HepG2 (cell line): Measurements from ENCODE around the gene SHF. TPM values are rescaled to one million over a fixed set of nuclear protein-coding genes. Genes with fewer than 3 reads are reported as not detected.

Experiments
- AHR ChIP-seq: IDR thresholded peaks from 2 replicates; pipeline ENCODE4 v1.6.1; 2018; ENCODE audit warnings: missing genetic modification reagents, missing compliant biosample characterization
- AKAP8 ChIP-seq: sonication (generic); formaldehyde crosslinking; IDR thresholded peaks from 2 replicates; pipeline ENCODE4 v1.5.1; 2020; ENCODE audit warnings: mild to moderate bottlenecking, missing genetic modification reagents
- DPF2 ChIP-seq: sonication (generic); formaldehyde crosslinking; IDR thresholded peaks from 2 replicates; pipeline ENCODE4 v1.4.0; 2020; ENCODE audit warnings: mild to moderate bottlenecking, low read depth, missing genetic modification reagents, borderline replicate concordance
- HNF4G ChIP-seq, 2 experiments: sonication (generic) in 1 of 2; formaldehyde crosslinking in 1 of 2; IDR thresholded peaks; 2 replicates each; pipeline versions ENCODE4 v1.4.0 to v1.6.1; 2011 to 2020; ENCODE audit warnings: borderline replicate concordance in 2 of 2, low read depth in 2 of 2, mild to moderate bottlenecking in 2 of 2, low read length in 1 of 2, missing genetic modification reagents in 1 of 2, moderate library complexity in 1 of 2
- MATR3 ChIP-seq: sonication (generic); formaldehyde crosslinking; IDR thresholded peaks from 2 replicates; pipeline ENCODE4 v1.4.0; 2020; ENCODE audit warnings: missing genetic modification reagents
- MED8 ChIP-seq: sonication (generic); formaldehyde crosslinking; IDR thresholded peaks from 2 replicates; pipeline ENCODE4 v1.8.1; 2023; ENCODE audit warnings: mild to moderate bottlenecking, missing genetic modification reagents; ENCODE audit not compliant: insufficient replicate concordance
- MTF2 ChIP-seq: sonication (generic); formaldehyde crosslinking; IDR thresholded peaks from 2 replicates; pipeline ENCODE4 v1.5.0; 2020; ENCODE audit warnings: missing genetic modification reagents, borderline replicate concordance
- NFIC ChIP-seq: IDR thresholded peaks from 2 replicates; pipeline ENCODE4 v1.6.1; 2012; ENCODE audit warnings: mild to moderate bottlenecking, low read length, inconsistent platforms
- SALL1 ChIP-seq: sonication (generic); formaldehyde crosslinking; IDR thresholded peaks from 2 replicates; pipeline ENCODE4 v1.8.0; 2022; ENCODE audit warnings: mild to moderate bottlenecking, missing genetic modification reagents
- SMAD3 ChIP-seq: sonication (generic); formaldehyde crosslinking; IDR thresholded peaks from 2 replicates; pipeline ENCODE4 v1.4.0; 2020; ENCODE audit warnings: missing genetic modification reagents
- SMAD9 ChIP-seq: sonication (generic); formaldehyde crosslinking; IDR thresholded peaks from 2 replicates; pipeline ENCODE4 v1.5.1; 2020; ENCODE audit warnings: mild to moderate bottlenecking, missing genetic modification reagents
- SRSF4 ChIP-seq: fragments of 200-400 bp; formaldehyde crosslinking; IDR thresholded peaks from one replicate; pipeline ENCODE4 v1.6.1; 2018; ENCODE audit warnings: mild to moderate bottlenecking, low read depth, low read length, moderate library complexity; ENCODE audit not compliant: poor library complexity, severe bottlenecking
- ZNF121 ChIP-seq: sonication (generic); formaldehyde crosslinking; IDR thresholded peaks from 2 replicates; pipeline ENCODE4 v1.5.0; 2020; ENCODE audit warnings: mild to moderate bottlenecking, missing genetic modification reagents
- ZNF33A ChIP-seq: sonication (generic); formaldehyde crosslinking; IDR thresholded peaks from 2 replicates; pipeline ENCODE4 v1.5.1; 2020; ENCODE audit warnings: missing genetic modification reagents, mild to moderate bottlenecking, moderate library complexity, borderline replicate concordance
- ZNF619 ChIP-seq: sonication (generic); formaldehyde crosslinking; IDR thresholded peaks from 2 replicates; pipeline ENCODE4 v1.4.0; 2020; ENCODE audit warnings: mild to moderate bottlenecking, missing genetic modification reagents
- ZNF724P ChIP-seq: sonication (generic); formaldehyde crosslinking; IDR thresholded peaks from 2 replicates; pipeline ENCODE4 v1.8.0; 2022; ENCODE audit warnings: missing genetic modification reagents, borderline replicate concordance
- polyA plus RNA-seq, 8 experiments: library from polyadenylated mRNA; depleted of rRNA in 3 of 8; stranded (reverse) in 7 of 8; unstranded in 1 of 8; fragments of >200 nt; fragmentation: Illumina TruSeq in 4 of 8; extraction: Trizol in 4 of 8; gene quantifications; 2 replicates each; pipeline versions ENCODE4 v1.2.1 to v1.2.3, GENCODE V29; 2011 to 2016; ENCODE audit warnings: low read depth in 4 of 8, missing spikeins in 1 of 8, mixed read lengths in 1 of 8; ENCODE audit not compliant: insufficient read depth in 1 of 8
- total RNA-seq, 5 experiments: library from RNA; depleted of rRNA; stranded (reverse); fragments of >200 nt; fragmentation: Illumina TruSeq; extraction: Trizol; gene quantifications; 2 replicates each; pipeline ENCODE4 v1.2.3, GENCODE V29; 2016; ENCODE audit warnings: low read depth in 1 of 5
- TF ChIP-seq, protein P1 (sequence below): sonication (generic); formaldehyde crosslinking; IDR thresholded peaks from 2 replicates; pipeline ENCODE4 v1.9.0; 2022; ENCODE audit warnings: missing genetic modification reagents, mild to moderate bottlenecking, borderline replicate concordance
- TF ChIP-seq, protein P2 (sequence below): sonication (generic); formaldehyde crosslinking; IDR thresholded peaks from 2 replicates; pipeline ENCODE4 v1.5.1; 2020; ENCODE audit warnings: mild to moderate bottlenecking, moderate library complexity, missing genetic modification reagents
- TF ChIP-seq, protein P3 (sequence below): sonication (generic); formaldehyde crosslinking; conservative IDR thresholded peaks from 2 replicates; pipeline ENCODE4 v1.8.1; 2023; ENCODE audit warnings: missing genetic modification reagents
- TF ChIP-seq, protein P4 (sequence below): sonication (generic); formaldehyde crosslinking; IDR thresholded peaks from 2 replicates; pipeline ENCODE4 v1.5.0; 2020; ENCODE audit warnings: mild to moderate bottlenecking, low read depth, missing genetic modification reagents, borderline replicate concordance
- TF ChIP-seq, protein P5 (sequence below): sonication (generic); formaldehyde crosslinking; IDR thresholded peaks from 2 replicates; pipeline ENCODE4 v1.4.0; 2020; ENCODE audit warnings: mild to moderate bottlenecking, missing genetic modification reagents

Gene SHF
- total and polyA plus RNA-seq, 2 of the 13 experiments (the other 11 are each of a cell fraction or from before 2014, with no cell fraction given): 20.9 to 25.5 TPM

DNA sequence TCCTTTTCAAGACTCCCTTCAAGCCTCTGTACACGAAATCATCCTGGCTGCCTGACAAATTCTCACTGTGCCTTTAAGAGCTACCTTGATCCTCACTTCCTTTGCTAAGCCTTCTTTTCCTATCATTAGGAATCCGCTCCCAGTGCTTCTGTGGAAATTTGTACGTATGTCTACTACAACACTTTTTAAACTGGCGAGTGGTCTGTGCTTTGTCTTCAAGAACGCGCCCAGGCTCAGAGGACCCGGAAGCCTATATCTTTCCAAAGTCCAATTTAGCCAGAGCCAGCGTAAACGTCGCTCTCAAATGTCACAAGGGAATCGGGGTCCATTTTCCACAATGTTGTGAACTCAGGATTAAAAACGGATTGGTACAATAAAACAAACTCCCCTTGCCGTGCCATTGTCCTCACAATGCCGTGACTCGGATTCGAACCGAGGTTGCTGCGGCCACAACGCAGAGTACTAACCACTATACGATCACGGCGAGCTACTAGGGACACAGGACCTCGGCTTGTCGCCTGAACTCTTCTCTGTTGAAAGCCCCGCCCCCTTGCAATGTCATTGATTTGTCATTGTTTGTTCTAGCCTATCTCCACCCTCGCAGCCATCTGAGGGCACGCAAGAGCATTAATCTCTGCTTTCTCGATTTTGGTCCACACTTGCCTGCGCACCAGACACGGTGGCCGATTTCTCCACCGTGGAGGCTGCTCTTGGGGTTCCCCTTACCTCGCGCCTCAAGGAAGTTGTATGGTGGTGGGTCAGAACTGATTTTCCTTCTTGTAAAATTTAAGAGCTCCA is 12.4 kb upstream of the SHF start (continued):
- TF ChIP-seq, protein P1, sequence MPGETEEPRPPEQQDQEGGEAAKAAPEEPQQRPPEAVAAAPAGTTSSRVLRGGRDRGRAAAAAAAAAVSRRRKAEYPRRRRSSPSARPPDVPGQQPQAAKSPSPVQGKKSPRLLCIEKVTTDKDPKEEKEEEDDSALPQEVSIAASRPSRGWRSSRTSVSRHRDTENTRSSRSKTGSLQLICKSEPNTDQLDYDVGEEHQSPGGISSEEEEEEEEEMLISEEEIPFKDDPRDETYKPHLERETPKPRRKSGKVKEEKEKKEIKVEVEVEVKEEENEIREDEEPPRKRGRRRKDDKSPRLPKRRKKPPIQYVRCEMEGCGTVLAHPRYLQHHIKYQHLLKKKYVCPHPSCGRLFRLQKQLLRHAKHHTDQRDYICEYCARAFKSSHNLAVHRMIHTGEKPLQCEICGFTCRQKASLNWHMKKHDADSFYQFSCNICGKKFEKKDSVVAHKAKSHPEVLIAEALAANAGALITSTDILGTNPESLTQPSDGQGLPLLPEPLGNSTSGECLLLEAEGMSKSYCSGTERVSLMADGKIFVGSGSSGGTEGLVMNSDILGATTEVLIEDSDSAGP (CRISPR knock-in tag): peak; percentile 78
- TF ChIP-seq SMAD3 (CRISPR knock-in tag) (peak; percentile 89), ZNF724P (peak; percentile 44; the same call in 1 of the 2 replicates), SALL1 (CRISPR knock-in tag) (peak; percentile 92), HNF4G (IDR thresholded peaks at IDR 0.05; ENCODE audit: borderline replicate concordance, low read depth, low read length) (peak; percentile 76; the same call in 1 of the 2 replicates), HNF4G (CRISPR knock-in tag; IDR thresholded peaks at IDR 0.05; ENCODE audit: borderline replicate concordance, low read depth) (no peak), AKAP8 (0 out of 2 replicates have a peak, but pooled peaks have one; percentile 72), MATR3 (CRISPR knock-in tag) (no peak), DPF2 (CRISPR knock-in tag) (0 out of 2 replicates have a peak, but pooled peaks have one; percentile 31), SRSF4 (no peak), SMAD9 (CRISPR knock-in tag) (0 out of 2 replicates have a peak, but pooled peaks have one; percentile 64), AHR (CRISPR knock-in tag) (no peak; the same call in 1 of the 2 replicates), MED8 (CRISPR knock-in tag) (no peak), ZNF121 (CRISPR knock-in tag) (peak; percentile 56; the same call in 1 of the 2 replicates), NFIC (peak; percentile 21; the same call in 1 of the 2 replicates), ZNF619 (CRISPR knock-in tag) (peak; percentile 29), MTF2 (CRISPR knock-in tag) (no peak), ZNF33A (no peak)
- TF ChIP-seq, protein P2, sequence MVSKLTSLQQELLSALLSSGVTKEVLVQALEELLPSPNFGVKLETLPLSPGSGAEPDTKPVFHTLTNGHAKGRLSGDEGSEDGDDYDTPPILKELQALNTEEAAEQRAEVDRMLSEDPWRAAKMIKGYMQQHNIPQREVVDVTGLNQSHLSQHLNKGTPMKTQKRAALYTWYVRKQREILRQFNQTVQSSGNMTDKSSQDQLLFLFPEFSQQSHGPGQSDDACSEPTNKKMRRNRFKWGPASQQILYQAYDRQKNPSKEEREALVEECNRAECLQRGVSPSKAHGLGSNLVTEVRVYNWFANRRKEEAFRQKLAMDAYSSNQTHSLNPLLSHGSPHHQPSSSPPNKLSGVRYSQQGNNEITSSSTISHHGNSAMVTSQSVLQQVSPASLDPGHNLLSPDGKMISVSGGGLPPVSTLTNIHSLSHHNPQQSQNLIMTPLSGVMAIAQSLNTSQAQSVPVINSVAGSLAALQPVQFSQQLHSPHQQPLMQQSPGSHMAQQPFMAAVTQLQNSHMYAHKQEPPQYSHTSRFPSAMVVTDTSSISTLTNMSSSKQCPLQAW (CRISPR knock-in tag): peak; percentile 8; the same call in 1 of the 2 replicates
- TF ChIP-seq, protein P3, sequence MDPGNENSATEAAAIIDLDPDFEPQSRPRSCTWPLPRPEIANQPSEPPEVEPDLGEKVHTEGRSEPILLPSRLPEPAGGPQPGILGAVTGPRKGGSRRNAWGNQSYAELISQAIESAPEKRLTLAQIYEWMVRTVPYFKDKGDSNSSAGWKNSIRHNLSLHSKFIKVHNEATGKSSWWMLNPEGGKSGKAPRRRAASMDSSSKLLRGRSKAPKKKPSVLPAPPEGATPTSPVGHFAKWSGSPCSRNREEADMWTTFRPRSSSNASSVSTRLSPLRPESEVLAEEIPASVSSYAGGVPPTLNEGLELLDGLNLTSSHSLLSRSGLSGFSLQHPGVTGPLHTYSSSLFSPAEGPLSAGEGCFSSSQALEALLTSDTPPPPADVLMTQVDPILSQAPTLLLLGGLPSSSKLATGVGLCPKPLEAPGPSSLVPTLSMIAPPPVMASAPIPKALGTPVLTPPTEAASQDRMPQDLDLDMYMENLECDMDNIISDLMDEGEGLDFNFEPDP (CRISPR knock-in tag): no peak
- TF ChIP-seq, protein P4, sequence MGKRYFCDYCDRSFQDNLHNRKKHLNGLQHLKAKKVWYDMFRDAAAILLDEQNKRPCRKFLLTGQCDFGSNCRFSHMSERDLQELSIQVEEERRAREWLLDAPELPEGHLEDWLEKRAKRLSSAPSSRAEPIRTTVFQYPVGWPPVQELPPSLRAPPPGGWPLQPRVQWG (CRISPR knock-in tag): no peak
- TF ChIP-seq, protein P5, sequence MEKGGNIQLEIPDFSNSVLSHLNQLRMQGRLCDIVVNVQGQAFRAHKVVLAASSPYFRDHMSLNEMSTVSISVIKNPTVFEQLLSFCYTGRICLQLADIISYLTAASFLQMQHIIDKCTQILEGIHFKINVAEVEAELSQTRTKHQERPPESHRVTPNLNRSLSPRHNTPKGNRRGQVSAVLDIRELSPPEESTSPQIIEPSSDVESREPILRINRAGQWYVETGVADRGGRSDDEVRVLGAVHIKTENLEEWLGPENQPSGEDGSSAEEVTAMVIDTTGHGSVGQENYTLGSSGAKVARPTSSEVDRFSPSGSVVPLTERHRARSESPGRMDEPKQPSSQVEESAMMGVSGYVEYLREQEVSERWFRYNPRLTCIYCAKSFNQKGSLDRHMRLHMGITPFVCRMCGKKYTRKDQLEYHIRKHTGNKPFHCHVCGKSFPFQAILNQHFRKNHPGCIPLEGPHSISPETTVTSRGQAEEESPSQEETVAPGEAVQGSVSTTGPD (CRISPR knock-in tag): no peak
